DND-41 (cell line): ENCODE results near the gene FLACC1.

Experiments
- ATAC-seq: fragments of 200-7000 bp; cut with Tn5 transposase; 3 replicates; pipeline ENCODE4 v1.9.1; 2021; ENCODE audit warnings: low read depth; ENCODE audit not compliant: insufficient read depth
- DNase-seq: peaks from one replicate; pipeline ENCODE4 v3.0.0-alpha.2; 2020
- H2AFZ ChIP-seq: 2 replicates; pipeline ENCODE4 v1.6.0; 2012; ENCODE audit warnings: low read depth, low read length
- H3K27ac ChIP-seq: 2 replicates; pipeline ENCODE4 v1.5.1; 2012; ENCODE audit warnings: low read length, inconsistent platforms
- H3K27me3 ChIP-seq: fragments of 200-600 bp; sonication (generic); 2 replicates; pipeline ENCODE4 v1.6.0; 2012; ENCODE audit warnings: low read length, mild to moderate bottlenecking, inconsistent platforms; ENCODE audit not compliant: insufficient read depth, poor library complexity
- H3K36me3 ChIP-seq: 2 replicates; pipeline ENCODE4 v1.5.1; 2012; ENCODE audit warnings: low read length, inconsistent platforms; ENCODE audit not compliant: insufficient read depth
- H3K4me1 ChIP-seq: 2 replicates; pipeline ENCODE4 v1.5.1; 2012; ENCODE audit warnings: mild to moderate bottlenecking, low read length; ENCODE audit not compliant: insufficient read depth
- H3K4me2 ChIP-seq: 2 replicates; pipeline ENCODE4 v1.6.0; 2012; ENCODE audit warnings: mild to moderate bottlenecking, moderate library complexity, low read length, inconsistent platforms; ENCODE audit not compliant: insufficient read depth
- H3K4me3 ChIP-seq, 2 experiments: fragments of 200-600 bp in 1 of 2; shearing (Covaris generic) in 1 of 2; 2 replicates each; pipeline ENCODE4 v1.5.1; 2012 to 2016; ENCODE audit warnings: inconsistent platforms in 2 of 2, low read length in 2 of 2, mild to moderate bottlenecking in 2 of 2, low read depth in 1 of 2, moderate library complexity in 1 of 2
- H3K79me2 ChIP-seq: 2 replicates; pipeline ENCODE4 v1.6.0; 2012; ENCODE audit warnings: low read length, inconsistent platforms; ENCODE audit not compliant: insufficient read depth
- H3K9ac ChIP-seq: 2 replicates; pipeline ENCODE4 v1.6.0; 2012; ENCODE audit warnings: low read depth, mild to moderate bottlenecking, inconsistent platforms, low read length, moderate library complexity
- H3K9me3 ChIP-seq: 2 replicates; pipeline ENCODE4 v1.5.1; 2012; ENCODE audit warnings: low read length, moderate library complexity, mild to moderate bottlenecking, inconsistent platforms; ENCODE audit not compliant: insufficient read depth, severe bottlenecking
- H4K20me1 ChIP-seq: 2 replicates; pipeline ENCODE4 v1.6.0; 2012; ENCODE audit warnings: low read length; ENCODE audit not compliant: insufficient read depth
- EZH2 ChIP-seq: IDR thresholded peaks from 3 replicates; pipeline ENCODE4 v1.6.1; 2012; ENCODE audit warnings: borderline replicate concordance, low read depth, mild to moderate bottlenecking, moderate library complexity, low read length, inconsistent platforms; ENCODE audit not compliant: severe bottlenecking
- TF ChIP-seq, protein P1 (sequence below): IDR thresholded peaks from 2 replicates; pipeline ENCODE4 v1.5.1; 2012; ENCODE audit warnings: borderline replicate concordance, low read length, moderate library complexity, mild to moderate bottlenecking; ENCODE audit not compliant: poor library complexity, severe bottlenecking; ENCODE audit errors: extremely low read depth

The FLACC1 gene

DNA sequence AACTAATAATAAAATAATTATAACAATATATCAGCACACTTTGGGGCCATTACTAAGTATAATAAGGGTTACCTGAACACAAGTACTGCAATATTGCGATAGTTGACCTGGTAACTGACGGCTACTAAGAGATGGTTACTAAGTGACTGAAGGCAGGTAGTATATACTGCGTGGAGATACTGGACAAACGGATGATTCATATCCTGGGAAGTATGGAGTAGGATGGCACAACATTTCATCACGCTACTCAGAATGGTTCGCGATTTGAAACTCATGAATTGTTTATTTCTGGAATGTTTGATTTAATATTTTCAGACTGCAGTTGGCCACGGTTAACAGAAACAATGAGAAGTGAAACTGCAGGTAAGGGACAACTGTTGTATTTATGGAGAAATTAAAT is 39.5 kb upstream of the FLACC1 start:
- DNase-seq (no peak), ATAC-seq (no peak)
- Histone ChIP-seq H3K36me3 (peaks cover 33% of the 10 kb centered on the region), H3K79me2 (no peaks in the 10 kb centered on the region), H2AFZ (no peak overlapping the region), H3K9me3 (no peaks in the 10 kb centered on the region), H4K20me1 (no peaks in the 10 kb centered on the region), H3K4me3 (no peak overlapping the region), H3K4me1 (no peaks in the 10 kb centered on the region), H3K9ac (no peak overlapping the region), H3K4me2 (no peak overlapping the region), H3K27ac (no peak overlapping the region), H3K27me3 (no peaks in the 10 kb centered on the region)
- no peak for TF ChIP-seq EZH2
- TF ChIP-seq, protein P1, sequence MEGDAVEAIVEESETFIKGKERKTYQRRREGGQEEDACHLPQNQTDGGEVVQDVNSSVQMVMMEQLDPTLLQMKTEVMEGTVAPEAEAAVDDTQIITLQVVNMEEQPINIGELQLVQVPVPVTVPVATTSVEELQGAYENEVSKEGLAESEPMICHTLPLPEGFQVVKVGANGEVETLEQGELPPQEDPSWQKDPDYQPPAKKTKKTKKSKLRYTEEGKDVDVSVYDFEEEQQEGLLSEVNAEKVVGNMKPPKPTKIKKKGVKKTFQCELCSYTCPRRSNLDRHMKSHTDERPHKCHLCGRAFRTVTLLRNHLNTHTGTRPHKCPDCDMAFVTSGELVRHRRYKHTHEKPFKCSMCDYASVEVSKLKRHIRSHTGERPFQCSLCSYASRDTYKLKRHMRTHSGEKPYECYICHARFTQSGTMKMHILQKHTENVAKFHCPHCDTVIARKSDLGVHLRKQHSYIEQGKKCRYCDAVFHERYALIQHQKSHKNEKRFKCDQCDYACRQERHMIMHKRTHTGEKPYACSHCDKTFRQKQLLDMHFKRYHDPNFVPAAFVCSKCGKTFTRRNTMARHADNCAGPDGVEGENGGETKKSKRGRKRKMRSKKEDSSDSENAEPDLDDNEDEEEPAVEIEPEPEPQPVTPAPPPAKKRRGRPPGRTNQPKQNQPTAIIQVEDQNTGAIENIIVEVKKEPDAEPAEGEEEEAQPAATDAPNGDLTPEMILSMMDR, result no peak

DNA sequence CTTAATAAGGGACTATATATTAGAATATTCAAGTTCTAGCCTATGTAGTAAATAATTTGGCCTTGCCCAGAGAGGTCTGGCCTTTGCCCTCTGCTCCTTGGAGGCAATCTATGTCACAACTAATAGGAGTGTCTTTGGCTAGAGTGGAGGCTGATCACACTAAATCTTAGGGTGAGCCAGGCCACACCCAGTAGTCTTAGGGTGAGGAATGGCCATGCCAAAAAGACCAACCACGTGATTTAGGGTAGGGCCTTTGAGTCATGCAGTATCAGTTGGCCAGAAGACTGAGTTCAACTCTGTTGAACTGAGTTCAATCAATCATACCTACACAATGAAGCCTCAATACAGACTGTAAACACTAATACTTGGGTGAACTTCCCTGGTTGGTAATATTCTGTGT is 26.0 kb upstream of the FLACC1 start:
- ATAC-seq, result no peak
- DNase-seq, result no peak
- no peak overlapping the region for H3K4me2 ChIP-seq
- H3K9me3 ChIP-seq, result no peaks in the 10 kb centered on the region
- H2AFZ ChIP-seq, result no peak overlapping the region
- no peaks in the 10 kb centered on the region for H3K79me2 ChIP-seq
- no peaks in the 10 kb centered on the region for H3K4me1 ChIP-seq
- H3K9ac ChIP-seq, result no peak overlapping the region
- peaks cover 51% of the 10 kb centered on the region for H3K36me3 ChIP-seq
- no peaks in the 10 kb centered on the region for H4K20me1 ChIP-seq
- H3K4me3 ChIP-seq, result no peak overlapping the region
- no peak overlapping the region for H3K27ac ChIP-seq
- no peaks in the 10 kb centered on the region for H3K27me3 ChIP-seq
- TF ChIP-seq, protein P1, result no peak
- TF ChIP-seq EZH2, result no peak

DNA sequence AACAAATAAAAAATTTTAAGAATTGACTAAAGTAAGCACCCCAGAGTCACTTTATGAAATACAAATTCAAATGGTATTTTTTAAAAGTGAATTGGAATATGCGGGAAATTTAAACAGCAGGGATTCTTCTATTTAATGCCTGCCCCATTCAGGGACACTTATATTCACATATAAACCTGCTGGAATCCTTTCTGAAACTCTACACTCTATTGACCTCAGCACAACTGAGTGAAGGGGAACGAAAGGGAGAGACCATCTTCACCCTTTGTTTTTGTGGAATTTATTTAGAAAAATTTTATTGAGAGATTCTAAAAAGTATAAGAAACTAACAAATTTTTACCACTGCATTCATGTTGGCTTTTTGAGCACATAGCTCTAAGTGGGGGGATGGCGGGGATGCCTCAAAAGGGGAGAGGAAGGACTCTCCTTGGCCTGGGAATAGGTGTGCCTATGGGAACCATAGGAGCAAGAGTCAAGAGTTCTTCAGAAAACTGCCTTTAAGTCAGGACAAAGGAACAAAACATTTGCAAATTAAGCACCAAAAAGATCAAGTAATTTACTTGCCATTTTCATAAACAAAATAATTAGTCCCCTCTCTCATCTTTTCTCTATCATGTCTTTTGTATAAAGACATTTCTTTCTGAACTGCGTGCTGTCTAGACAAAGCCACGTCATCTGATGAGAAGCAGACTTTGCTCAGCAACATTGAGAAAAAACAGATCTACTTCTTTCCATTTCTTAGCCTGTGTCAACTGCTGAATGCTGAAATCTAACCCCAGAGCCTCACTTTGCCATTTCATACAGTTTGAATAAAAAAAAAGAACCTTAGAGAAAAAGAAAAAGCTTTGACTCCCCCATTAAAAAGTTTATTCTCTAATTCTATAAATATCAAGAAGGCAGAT is 21.6 kb upstream of the FLACC1 start:
- Histone ChIP-seq H4K20me1 (no peaks in the 10 kb centered on the region), H3K27ac (no peak overlapping the region), H3K4me2 (no peak overlapping the region), H3K9me3 (no peaks in the 10 kb centered on the region), H3K27me3 (no peaks in the 10 kb centered on the region), H3K36me3 (peaks cover 25% of the 10 kb centered on the region), H3K79me2 (no peaks in the 10 kb centered on the region), H3K9ac (no peak overlapping the region), H3K4me1 (no peaks in the 10 kb centered on the region), H2AFZ (no peak overlapping the region), H3K4me3 (no peak overlapping the region)
- ATAC-seq (no peak), DNase-seq (no peak)
- TF ChIP-seq, protein P1, result no peak
- TF ChIP-seq EZH2, result no peak
